ENCODE results near the gene PYCARD.
"Not testable (repeated sequence)": the region's sequence is repeated elsewhere in the genome, so short reads cannot be mapped to it uniquely, and the experiment has no call there.

PYCARD gene

GRCh38 chr16:31198207-31198882 is 4.2 kb downstream of the PYCARD start:
- DNase-seq (ENCODE audit: low spot score), result no peak
- CTCF ChIA-PET, result interaction anchor here (0.6 to 1.1 kb wide), 2 partner anchors 184 to 495 kb away, joined by 3 read pairs; no protein-coding TSS in a partner anchor
- peak overlapping the region; percentile 63 for H3K27ac ChIP-seq
- POLR2A ChIA-PET (ENCODE audit: low non-redundant PET), result no interaction called here
- no peak for TF ChIP-seq CTCF (conservative IDR thresholded peaks at IDR 0.05; ENCODE audit: low read depth)

- TF ChIP-seq CTCF (conservative IDR thresholded peaks at IDR 0.05; ENCODE audit: low read depth), result no peak
- DNase-seq (ENCODE audit: low spot score), result no peak
- CTCF ChIA-PET, result no interaction called here
- POLR2A ChIA-PET (ENCODE audit: low non-redundant PET), result no interaction called here
- peak overlapping the region; percentile 44 for H3K27ac ChIP-seq
Observed at GRCh38 chr16:31196324-31197088, 6.1 kb downstream of the PYCARD start.

- H3K27ac ChIP-seq, result 0 out of 2 replicates have a peak overlapping the region, but pooled peaks have one; percentile 44
- POLR2A ChIA-PET (ENCODE audit: low non-redundant PET); DNase-seq (ENCODE audit: low spot score); CTCF ChIA-PET: not testable (repeated sequence)
Observed at GRCh38 chr16:31195861-31196260, 6.7 kb downstream of the PYCARD start.

GRCh38 chr16:31194898-31195297 is 7.7 kb downstream of the PYCARD start:
- DNase-seq (ENCODE audit: low spot score), result no peak
- ChIA-PET CTCF (no interaction called here), POLR2A (ENCODE audit: low non-redundant PET) (no interaction called here)
- H3K27ac ChIP-seq, result no peak overlapping the region
- TF ChIP-seq CTCF (conservative IDR thresholded peaks at IDR 0.05; ENCODE audit: low read depth), result no peak

DNA sequence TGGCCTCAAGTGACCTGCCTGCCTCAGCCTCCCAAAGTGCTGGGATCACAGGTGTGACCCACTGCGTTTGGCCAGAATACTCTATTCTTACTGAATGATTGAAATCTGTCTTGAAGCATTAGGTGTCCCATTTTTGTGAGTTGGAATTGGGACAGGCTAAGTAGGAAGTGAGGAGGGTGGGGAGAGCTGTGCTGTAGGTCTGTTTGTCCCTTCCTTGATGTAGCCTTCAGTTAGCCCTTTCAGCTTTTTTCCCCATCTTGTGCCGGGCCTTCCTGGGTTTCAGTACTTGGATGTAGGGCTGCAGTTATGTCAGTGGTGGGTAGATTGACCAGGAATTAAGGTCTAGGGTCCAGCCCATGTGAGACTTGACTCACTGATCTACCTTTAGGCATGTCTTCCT is 8.7 kb downstream of the PYCARD start:
- TF ChIP-seq CTCF (conservative IDR thresholded peaks at IDR 0.05; ENCODE audit: low read depth), result no peak
- no peak for DNase-seq (ENCODE audit: low spot score)
- ChIA-PET CTCF (interaction anchor here (0.6 kb wide), 1 partner anchor 53 kb away, joined by 4 read pairs; no protein-coding TSS in a partner anchor), POLR2A (ENCODE audit: low non-redundant PET) (no interaction called here)
- peak overlapping the region; percentile 10; the same call in 1 of the 2 replicates for H3K27ac ChIP-seq

DNA sequence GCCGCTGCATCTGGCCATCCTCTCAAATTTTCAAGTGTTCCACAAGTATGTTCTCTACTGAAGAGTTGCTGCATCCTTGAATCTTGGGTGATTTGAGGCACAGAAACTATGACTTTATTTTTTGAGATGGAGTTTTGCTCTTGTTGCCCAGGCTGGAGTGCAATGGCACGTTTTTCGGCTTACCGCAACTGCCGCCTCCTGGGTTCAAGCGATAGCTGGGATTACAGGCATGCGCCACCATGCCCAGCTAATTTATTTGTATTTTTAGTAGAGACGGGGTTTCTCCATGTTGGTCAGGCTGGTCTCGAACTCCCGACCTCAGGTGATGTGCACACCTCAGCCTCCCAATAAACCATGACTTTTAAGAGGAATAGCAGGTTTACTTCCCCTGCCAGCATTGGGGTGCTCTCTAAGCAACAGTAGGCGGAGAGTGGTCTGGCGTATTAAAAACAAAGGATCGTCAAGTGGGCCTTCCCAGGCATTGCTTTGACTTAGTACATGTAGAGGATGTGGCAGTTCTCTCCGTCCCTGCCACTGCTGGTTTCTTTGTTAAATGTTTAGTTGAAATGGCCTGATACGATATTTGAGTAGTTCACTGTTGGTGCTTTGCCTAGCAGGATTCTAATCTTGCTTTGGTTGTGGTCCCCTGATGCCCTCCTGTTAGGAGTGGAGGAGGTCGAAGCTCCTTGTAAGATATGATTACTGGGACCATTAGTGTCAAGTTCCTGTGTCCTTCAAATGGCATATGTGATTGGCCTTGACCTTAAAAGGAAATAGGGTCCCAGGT is 9.5 kb downstream of the PYCARD start:
- ChIA-PET CTCF (no interaction called here), POLR2A (ENCODE audit: low non-redundant PET) (no interaction called here)

More for the DNA sequence above, 9.5 kb downstream of the PYCARD start:
- TF ChIP-seq CTCF (conservative IDR thresholded peaks at IDR 0.05; ENCODE audit: low read depth), result no peak
- peak overlapping the region; percentile 16; the same call in 1 of the 2 replicates for H3K27ac ChIP-seq
- DNase-seq (ENCODE audit: low spot score), result no peak

All from RWPE1 (cell line).